ENCODE results near the gene OLFML1. TPM values are rescaled to one million over a fixed set of nuclear protein-coding genes. Genes with fewer than 3 reads are reported as not detected.

Gene OLFML1
- total RNA-seq, 2 donors from 2014 or later: 2.8 to 4.5 TPM

DNA sequence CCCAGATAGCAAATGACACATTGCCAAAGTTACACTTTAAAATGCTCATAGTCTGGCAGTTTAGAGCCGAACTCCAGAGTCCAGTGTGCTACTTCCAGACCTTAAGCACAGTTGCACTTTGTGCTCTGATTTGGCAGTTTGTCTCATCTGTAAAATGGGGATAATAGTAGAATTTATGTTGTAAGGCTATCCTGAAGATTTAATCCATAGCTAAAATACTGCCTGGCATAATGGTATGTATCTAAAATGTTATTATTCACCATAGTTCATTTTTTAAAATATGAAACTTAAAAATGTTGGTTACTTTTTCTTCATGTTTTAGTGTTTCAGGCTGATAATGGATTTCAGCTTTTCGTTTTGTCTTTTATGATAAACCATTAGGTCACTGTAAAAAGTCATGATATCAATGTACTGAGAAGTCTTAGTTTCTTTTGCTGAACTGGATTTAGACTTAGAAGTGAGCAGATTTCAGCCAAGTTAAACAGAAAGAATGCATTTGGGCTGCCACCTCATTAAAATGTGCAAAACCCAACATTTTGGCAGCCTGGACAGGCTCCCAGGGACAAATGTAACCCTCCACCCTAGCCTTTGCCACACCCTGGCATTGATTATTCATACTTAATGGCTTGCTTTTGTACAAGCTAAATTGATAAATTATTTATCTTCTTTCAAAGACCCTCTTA is 933 bp downstream of the OLFML1 start:
- Histone ChIP-seq H3K9me3 (no peaks in the 10 kb centered on the region), H3K36me3 (no peaks in the 10 kb centered on the region), H3K4me3 (peak overlapping the region; percentile 11), H3K27ac (no peak overlapping the region), H3K4me1 (no peaks in the 10 kb centered on the region), H3K9ac (ENCODE audit: low read depth in 2 of 2, low read length in 2 of 2) (peak overlapping the region in 1 of 2 donors; percentile 29), H3K27me3 (no peaks in the 10 kb centered on the region)
- no peak for DNase-seq
- TF ChIP-seq, protein P1, sequence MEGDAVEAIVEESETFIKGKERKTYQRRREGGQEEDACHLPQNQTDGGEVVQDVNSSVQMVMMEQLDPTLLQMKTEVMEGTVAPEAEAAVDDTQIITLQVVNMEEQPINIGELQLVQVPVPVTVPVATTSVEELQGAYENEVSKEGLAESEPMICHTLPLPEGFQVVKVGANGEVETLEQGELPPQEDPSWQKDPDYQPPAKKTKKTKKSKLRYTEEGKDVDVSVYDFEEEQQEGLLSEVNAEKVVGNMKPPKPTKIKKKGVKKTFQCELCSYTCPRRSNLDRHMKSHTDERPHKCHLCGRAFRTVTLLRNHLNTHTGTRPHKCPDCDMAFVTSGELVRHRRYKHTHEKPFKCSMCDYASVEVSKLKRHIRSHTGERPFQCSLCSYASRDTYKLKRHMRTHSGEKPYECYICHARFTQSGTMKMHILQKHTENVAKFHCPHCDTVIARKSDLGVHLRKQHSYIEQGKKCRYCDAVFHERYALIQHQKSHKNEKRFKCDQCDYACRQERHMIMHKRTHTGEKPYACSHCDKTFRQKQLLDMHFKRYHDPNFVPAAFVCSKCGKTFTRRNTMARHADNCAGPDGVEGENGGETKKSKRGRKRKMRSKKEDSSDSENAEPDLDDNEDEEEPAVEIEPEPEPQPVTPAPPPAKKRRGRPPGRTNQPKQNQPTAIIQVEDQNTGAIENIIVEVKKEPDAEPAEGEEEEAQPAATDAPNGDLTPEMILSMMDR (IDR thresholded peaks at IDR 0.05): no peak
- intact Hi-C loops (cut with DNase I): no loop called here

DNA sequence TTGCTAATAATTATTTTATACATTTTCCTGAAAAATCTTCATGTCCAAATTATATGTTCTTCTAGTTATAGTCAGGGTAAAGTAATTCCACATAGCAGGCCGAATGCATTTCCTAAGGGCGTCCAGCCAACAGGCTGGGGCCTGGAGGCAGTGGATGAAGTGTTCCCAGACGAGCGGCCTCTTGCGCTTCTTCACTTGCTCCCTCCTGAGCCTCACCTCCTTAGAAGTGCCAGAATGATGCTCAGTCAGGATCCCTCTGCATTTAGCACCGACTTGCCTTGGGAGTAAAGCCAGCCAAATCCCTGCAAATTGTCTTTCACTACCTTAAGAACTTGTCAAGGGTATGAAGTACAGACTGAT is 1.5 kb downstream of the OLFML1 start:
- Histone ChIP-seq H3K9ac (ENCODE audit: low read depth in 2 of 2, low read length in 2 of 2) (no peak overlapping the region), H3K36me3 (no peaks in the 10 kb centered on the region), H3K9me3 (no peaks in the 10 kb centered on the region), H3K4me3 (no peak overlapping the region), H3K4me1 (no peaks in the 10 kb centered on the region), H3K27me3 (no peaks in the 10 kb centered on the region), H3K27ac (no peak overlapping the region)
- intact Hi-C loops (cut with DNase I): no loop called here
- DNase-seq: no peak
- TF ChIP-seq, protein P1 (IDR thresholded peaks at IDR 0.05): no peak

DNA sequence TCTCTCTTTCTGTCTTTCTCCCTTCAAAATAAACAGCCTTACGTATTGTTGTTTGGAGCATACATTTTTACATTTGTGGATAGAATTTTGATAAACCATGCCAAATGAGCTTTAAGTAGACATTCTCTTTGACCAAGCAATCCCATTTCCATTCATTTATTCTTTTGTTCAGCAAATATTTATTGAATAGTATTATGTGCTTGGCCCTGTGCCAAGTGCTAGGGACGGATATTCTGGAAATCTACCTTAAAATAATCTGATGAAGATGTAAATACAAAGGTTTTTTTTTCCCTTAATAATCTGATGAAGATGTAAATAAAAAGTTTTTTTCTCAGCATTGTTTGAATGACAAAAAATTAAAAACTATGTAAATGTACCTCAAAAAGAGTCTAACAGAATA is 2.1 kb downstream of the OLFML1 start:
- no peak for DNase-seq
- intact Hi-C loops (cut with DNase I): no loop called here
- Histone ChIP-seq H3K9me3 (no peaks in the 10 kb centered on the region), H3K27me3 (no peaks in the 10 kb centered on the region), H3K36me3 (no peaks in the 10 kb centered on the region), H3K9ac (ENCODE audit: low read depth in 2 of 2, low read length in 2 of 2) (no peak overlapping the region), H3K27ac (no peak overlapping the region), H3K4me1 (no peaks in the 10 kb centered on the region), H3K4me3 (no peak overlapping the region)
- TF ChIP-seq, protein P1 (IDR thresholded peaks at IDR 0.05): no peak

DNA sequence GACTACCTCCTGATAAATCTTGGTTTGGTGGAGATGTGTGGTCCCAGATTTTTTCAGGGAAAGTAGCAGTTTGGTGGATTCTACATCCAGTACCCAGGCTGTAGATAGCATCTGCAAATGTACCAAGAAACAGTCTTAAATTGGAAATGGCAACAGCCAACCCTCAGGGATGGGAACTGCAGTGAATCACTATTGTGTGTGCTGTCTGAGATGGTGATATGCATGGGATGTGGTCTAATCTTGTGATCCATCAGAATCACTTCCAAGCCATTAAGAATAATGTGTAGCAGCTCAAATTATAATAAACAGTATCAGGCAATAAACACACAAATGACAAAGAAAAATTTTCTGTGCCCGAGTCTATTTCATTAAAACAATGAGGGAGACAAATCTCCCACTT is 3.4 kb downstream of the OLFML1 start:
- H3K36me3 ChIP-seq: no peaks in the 10 kb centered on the region
- no peak overlapping the region for H3K4me3 ChIP-seq
- no peak overlapping the region for H3K9ac ChIP-seq (ENCODE audit: low read depth in 2 of 2, low read length in 2 of 2)
- no peaks in the 10 kb centered on the region for H3K4me1 ChIP-seq
- no peaks in the 10 kb centered on the region for H3K9me3 ChIP-seq
- no peak for DNase-seq
- intact Hi-C loops (cut with DNase I): no loop called here
- no peak overlapping the region for H3K27ac ChIP-seq
- TF ChIP-seq, protein P1 (IDR thresholded peaks at IDR 0.05): no peak
- no peaks in the 10 kb centered on the region for H3K27me3 ChIP-seq

DNA sequence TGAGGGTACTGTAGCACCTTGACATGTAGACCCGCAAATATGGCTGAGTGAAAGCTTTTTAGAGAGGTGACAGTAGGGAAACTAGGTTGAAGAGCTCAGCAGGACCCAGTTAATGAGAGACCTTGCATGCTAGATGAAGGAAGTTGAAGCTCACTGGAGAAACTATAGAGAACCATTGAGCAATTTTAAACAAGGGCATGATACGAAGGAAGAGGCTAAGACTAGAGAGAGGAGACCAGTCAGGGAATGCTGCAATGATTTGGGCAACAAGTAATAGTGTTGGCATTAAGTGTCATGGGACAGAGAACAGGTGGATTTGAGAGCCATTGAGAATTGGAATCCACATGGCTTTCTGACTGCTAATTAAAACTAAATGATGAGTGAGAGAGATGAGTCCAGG is 4.1 kb downstream of the OLFML1 start:
- intact Hi-C loops (cut with DNase I): no loop called here
- no peaks in the 10 kb centered on the region for H3K4me1 ChIP-seq
- no peaks in the 10 kb centered on the region for H3K36me3 ChIP-seq
- no peak for DNase-seq
- no peak overlapping the region for H3K4me3 ChIP-seq
- H3K27ac ChIP-seq: no peak overlapping the region
- no peaks in the 10 kb centered on the region for H3K9me3 ChIP-seq
- no peak overlapping the region for H3K9ac ChIP-seq (ENCODE audit: low read depth in 2 of 2, low read length in 2 of 2)
- no peaks in the 10 kb centered on the region for H3K27me3 ChIP-seq
- TF ChIP-seq, protein P1 (IDR thresholded peaks at IDR 0.05): no peak
